ENCODE data around the gene EID2.

Gene EID2

DNA sequence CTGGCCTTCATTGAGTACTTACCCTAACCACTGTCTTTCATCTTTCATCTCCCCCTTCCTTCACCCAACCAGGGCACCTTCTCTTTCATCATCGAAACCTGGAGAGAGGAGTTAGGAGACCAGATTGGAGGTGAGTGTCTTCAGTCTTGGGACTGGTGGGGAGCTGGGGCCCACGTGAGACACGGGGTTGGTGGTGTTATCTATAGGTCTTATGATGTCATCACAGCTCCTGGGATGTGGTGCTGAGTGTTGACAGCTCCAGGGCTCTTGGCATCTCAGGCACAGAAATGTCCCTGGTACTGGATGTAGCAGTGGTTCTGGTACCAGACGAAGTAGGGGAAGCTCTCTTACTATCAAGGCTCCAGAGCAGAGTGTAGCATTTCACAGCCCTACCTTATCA, 39.4 kb downstream of the EID2 start:
- H3K27ac ChIP-seq = no peak overlapping the region
- TF ChIP-seq, protein P1, sequence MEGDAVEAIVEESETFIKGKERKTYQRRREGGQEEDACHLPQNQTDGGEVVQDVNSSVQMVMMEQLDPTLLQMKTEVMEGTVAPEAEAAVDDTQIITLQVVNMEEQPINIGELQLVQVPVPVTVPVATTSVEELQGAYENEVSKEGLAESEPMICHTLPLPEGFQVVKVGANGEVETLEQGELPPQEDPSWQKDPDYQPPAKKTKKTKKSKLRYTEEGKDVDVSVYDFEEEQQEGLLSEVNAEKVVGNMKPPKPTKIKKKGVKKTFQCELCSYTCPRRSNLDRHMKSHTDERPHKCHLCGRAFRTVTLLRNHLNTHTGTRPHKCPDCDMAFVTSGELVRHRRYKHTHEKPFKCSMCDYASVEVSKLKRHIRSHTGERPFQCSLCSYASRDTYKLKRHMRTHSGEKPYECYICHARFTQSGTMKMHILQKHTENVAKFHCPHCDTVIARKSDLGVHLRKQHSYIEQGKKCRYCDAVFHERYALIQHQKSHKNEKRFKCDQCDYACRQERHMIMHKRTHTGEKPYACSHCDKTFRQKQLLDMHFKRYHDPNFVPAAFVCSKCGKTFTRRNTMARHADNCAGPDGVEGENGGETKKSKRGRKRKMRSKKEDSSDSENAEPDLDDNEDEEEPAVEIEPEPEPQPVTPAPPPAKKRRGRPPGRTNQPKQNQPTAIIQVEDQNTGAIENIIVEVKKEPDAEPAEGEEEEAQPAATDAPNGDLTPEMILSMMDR (conservative IDR thresholded peaks at IDR 0.05) = no peak

DNA sequence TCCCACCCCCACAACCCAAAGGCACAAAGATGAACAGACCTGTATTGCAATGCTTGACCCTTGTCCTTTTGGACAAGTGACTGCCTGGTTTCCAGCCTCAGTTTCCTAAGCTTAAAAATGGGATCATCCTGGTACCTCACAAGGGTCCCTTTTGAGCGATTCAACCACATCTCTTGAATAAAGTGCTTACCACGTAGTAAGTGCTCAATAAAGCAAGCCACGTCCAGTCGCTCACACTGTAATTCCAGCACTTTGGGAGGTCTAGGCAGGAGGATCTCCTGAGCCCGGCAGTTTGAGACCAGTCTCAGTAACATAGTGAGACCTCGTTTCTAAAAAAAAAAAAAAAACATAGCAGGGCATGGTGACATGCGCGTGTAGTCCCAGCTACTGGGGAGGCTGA, 40.0 kb downstream of the EID2 start:
- no peak overlapping the region for H3K27ac ChIP-seq
- TF ChIP-seq, protein P1 (conservative IDR thresholded peaks at IDR 0.05) = no peak

- TF ChIP-seq, protein P1 (conservative IDR thresholded peaks at IDR 0.05) = no peak
- peak within 1 kb of the TSS; percentile 24 for H3K27ac ChIP-seq
Measured at GRCh38 chr19:39498798-39499642, 40.9 kb downstream of the EID2 start, which contains the start of gene DLL3. Gene DLL3 (plus strand): TSS chr19:39498947. CDS start chr19:39498975, 28 bp downstream.

GRCh38 chr19:39497996-39498797, 41.8 kb downstream of the EID2 start:
- peak overlapping the region; percentile 24 for H3K27ac ChIP-seq

GRCh38 chr19:39497701-39497995, 42.3 kb downstream of the EID2 start:
- peak overlapping the region; percentile 24 for H3K27ac ChIP-seq
- TF ChIP-seq, protein P1 (conservative IDR thresholded peaks at IDR 0.05) = no peak

More at GRCh38 chr19:39497996-39498797, 41.8 kb downstream of the EID2 start:
- TF ChIP-seq, protein P1 (conservative IDR thresholded peaks at IDR 0.05) = peak; percentile 61

DNA sequence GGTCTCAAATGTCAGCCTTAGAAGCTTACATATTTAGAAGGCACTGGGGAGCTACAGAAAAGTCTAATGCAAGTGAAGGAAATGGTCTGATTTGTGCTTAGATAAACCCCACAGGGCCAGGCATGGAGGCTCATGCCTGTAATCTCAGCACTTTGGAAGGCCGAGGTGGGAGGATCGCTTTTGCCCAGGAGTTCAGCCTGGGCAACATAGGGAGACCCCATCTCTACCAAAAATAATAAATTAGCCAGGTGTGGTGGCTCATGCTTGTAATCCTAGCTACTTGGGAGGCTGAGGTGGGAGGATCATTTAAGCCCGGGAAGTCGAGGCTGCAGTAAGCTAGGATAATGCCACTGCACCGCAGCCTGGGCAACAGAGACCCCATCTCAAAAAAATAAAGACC, 43.9 kb downstream of the EID2 start:
- H3K27ac ChIP-seq = no peak overlapping the region

DNA sequence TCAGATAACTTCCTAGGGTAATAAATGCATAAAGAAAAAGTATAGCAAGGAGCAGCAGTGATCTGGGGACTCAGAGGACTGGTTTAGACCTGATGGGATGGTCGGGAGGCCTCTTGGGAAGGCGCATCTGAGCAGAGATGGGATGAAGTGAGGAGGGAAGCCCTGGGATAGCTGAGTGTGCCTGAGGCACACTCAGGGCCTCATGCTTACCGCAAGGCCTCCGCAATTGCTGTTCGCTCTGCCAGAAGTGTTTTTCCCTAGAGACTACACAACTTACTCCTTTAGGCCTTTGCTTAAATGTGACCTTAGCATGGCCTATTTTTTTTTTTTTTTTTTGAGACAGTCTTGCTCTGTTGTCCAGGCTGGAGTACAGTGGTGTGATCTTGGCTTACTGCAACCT, 45.3 kb downstream of the EID2 start:
- TF ChIP-seq, protein P1 (conservative IDR thresholded peaks at IDR 0.05) = no peak
- H3K27ac ChIP-seq = no peak overlapping the region

More for the DNA sequence above, 43.9 kb downstream of the EID2 start:
- TF ChIP-seq, protein P1 (conservative IDR thresholded peaks at IDR 0.05) = no peak

Data from VCaP (cell line).